Activated T-cell treated with anti-CD3 and anti-CD28 coated beads, Interleukin-2, amount 50 U/mL, for 48 hours (primary cell): ENCODE results near the gene NRP1.
"Not testable (repeated sequence)": the region's sequence is repeated elsewhere in the genome, so short reads cannot be mapped to it uniquely, and the experiment has no call there.

Experiments
- DNase-seq, 2 experiments: peaks; one replicate each; pipeline ENCODE4 v3.0.0-alpha.2; 2020

The NRP1 gene

DNA sequence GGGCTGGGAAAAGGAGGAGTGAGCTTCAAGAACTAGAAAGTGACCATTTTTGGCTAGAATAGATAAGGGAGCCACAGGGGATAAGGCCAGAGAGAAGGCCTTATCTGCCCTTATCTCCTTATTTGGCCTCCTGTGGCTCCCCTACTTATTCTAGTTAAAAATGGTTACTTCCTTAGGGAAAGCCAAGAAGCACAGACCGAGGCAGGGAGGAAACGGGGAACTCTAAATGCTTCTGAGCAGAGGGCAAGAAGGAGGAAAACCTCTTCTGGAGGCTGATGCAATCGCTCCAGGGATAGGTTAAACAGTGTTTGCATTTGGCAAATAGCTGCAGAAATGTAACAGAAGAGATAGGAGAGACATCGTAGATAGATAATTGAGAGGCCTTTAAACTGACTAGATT is 18.6 kb downstream of the NRP1 start:
- DNase-seq, result no peak

DNA sequence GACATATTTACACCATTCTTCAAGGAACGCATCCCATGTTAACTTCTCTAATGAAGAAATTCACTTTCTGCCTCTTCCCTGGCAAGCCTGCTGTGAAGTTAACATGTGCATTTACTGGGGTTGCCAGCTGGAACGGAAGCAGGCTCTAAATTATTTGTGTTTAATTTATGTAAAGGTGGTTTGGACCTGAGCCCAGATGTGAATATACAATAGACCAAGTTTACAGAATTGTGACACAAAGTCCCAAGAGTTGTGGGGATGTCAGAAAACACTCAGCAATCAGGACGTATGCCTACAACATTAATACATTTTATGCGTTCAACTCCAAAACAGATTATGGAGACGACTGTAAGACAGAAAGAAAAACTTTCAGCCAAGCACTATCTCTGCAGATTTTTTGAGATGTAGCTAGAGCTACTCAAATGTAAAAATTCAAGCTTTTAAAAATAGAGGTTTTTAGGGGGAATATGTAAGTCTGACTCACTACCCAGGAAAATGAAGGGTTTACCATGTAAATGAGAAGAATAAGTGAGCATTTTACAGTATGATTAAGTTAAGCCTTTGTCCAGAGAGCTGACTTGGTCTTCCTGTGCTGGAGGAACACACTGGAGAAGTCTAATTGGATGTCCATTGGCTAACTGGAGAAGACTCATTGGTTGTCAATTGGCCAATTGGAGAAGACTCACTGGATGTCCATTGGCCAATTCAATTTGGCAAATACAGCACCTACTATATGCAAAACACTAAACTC is 19.5 kb downstream of the NRP1 start:
- no peak for DNase-seq

DNA sequence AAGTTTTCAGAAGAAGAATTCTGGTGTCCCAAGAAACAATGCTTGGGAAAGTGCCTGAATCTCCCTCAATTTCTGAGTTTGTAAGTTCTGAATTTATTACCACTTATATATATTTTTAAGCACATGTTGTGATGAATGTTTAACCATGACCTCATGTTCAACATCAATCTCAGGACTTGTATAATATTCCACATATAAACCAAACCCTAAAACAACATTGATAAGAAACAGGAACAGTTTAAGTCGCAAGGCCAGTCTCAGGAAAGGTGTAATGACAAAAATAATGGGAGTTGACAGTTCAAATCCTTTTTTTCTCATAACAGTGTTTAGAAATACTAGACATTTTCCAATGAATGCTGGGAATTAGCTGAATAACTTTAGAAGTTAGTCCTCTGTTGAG is 22.8 kb downstream of the NRP1 start:
- DNase-seq, result no peak

DNA sequence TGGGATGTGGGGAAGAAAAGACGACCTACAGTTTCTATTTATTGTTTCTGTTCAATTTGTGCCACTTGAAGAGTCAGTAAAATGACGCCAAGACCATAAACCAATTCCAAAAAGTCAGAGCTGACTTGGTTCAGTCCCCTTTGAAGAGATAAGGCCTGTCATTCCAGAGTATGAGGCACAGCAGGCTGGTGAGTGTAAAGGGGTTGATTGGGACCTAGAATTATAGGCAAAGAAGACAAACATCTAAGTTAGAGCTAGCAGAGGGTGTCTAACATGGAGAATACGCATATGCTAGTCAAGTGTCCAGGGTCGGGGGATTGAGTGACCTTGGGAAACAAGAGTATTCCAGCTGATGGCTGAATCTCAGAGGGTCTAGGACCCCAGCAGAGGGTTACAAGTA is 23.6 kb downstream of the NRP1 start:
- no peak for DNase-seq

DNA sequence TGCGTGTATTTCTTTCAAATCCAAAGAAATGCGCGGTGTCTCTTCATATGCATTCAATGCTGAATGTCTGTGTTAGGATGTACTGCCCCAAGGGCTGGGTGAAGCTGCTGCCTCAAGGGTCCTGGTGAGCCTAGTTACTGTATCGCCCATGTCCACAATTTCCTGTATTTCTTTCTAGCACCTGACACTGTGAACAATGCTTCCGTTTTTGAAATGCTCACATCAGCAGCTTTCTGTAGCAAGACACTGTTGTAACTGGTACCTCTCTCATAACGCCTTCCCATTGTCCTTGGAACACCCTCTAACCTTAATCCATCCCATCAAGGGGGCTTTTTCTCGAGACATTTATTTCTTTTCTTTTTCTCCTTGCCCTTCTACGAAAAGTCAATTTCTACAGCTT is 25.1 kb downstream of the NRP1 start:
- no peak for DNase-seq

DNA sequence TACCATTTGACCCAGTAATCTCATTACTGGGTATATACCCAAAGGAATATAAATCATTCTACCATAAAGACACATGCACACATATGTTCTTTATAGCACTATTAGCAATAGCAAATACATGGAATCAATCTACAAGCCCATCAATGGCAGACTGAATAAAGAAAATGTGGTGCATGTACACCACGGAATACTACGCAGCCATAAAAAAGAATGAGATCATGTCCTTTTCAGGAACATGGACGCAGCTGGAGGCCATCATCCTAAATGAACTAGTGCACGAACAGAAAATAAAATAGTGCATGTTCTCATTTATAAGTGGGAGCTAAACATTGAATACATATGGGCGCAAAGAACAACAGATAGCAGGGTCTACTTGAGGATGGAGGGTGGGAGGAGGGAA is 26.6 kb downstream of the NRP1 start:
- DNase-seq, result no peak

DNA sequence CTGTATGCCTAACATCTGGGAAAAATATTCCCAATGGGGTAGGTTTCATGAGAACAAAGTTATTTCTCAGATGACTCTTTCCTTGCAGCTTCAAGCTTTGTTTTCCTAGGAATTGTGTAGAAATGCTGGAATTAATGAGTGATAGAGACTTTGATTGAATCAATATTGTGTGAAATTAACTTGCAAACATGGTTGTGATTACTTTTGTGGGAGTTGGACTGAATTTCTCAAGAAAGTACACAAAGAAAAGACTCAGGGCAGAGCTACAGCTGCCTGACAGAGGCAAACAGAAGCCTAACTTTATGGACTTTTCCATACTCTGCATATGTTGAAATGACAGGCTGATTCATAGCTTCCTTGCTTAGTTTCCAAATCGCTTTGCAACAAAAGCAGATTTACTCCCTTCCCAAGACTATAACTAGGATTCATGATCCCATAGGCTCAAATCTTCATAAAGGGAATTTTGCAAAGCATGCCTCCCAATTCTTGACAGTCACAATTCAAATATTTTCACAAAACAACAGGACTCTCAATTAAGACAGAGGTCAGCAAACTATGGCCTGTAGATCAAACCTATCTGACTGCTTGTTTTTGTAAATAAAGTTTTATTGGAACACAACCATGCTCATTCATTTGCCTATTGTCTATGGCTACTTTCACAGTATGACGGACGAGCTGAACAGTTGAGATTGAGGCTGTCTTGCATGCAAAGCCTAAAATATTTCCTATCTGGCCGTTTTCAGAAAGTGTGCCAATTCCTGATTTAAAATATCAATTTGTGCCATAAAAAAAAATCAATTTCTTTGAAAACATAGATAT is 27.6 kb downstream of the NRP1 start:
- DNase-seq, result no peak

DNA sequence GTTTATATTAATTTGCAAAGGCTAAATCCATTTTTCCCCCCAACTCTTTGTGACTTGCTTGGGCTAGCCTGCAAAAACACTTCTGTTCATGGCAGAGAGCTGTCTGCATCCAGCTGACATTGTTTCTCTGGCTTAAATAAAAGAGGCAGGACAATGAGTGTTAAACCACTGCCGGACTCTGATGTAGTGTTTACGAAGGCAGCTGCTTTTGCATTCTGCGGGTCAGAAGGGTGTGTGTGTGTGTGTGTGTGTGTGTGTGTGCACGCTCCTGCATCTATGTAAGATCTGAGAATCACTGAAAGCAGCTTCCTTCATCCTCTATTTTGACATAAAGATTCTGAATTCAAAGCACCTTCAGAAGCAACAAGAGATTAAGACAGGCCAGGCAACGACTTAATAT is 28.3 kb downstream of the NRP1 start:
- no peak for DNase-seq

DNA sequence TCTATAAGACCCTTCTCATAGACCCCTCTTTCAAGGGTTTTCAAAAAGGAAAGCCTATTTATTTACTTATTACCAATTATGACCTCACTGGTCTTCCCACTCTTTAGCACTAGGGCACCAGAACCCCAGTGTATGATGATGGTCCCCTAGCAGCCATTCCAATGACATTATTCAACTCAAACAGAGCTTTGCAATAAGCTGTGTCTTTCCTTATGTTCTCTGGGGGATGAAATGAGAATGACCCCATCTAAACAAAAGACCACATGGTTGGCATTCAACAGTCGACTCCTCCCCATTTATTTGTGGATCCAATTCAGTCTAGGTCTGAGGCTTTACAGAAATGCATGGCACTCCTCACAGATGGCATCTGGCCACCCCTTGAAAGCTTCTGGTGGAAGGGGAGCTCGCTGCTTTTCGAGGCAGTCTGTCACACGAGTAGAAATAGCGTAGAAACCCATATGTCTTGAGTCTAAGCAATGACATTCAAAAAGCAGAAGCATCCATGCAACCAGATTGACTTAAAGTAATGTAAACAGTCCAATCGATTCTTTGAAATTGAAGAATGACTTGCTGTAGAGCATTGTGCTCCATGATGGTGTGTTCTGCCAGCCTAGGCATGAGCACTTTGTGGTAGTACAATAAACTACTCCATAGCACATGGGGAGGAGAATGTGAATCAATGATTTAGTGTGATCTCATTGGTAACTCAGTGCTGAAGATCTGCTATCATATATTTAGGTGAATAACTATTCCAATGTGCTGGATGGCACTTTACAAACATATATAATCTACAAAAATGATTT is 29.8 kb downstream of the NRP1 start:
- no peak for DNase-seq

DNA sequence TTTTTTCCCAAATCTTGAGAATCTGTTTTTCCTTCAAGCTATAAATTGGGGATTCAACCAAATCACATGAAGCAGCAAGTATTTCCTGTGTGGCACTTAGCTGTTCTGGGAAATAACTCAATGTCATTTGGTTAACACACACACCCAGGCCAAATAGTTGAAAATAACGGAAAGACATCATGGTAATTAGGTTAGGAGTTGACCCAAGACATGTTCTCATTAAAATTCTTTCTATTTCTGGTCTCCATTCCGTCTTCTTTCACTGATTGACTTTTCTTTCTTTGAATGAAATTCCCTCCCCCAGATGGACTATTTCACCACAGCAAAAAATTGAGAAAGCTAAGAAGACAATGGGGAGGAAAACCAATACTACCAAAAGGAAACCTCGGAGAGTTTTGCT is 30.5 kb downstream of the NRP1 start:
- DNase-seq, result no peak

DNA sequence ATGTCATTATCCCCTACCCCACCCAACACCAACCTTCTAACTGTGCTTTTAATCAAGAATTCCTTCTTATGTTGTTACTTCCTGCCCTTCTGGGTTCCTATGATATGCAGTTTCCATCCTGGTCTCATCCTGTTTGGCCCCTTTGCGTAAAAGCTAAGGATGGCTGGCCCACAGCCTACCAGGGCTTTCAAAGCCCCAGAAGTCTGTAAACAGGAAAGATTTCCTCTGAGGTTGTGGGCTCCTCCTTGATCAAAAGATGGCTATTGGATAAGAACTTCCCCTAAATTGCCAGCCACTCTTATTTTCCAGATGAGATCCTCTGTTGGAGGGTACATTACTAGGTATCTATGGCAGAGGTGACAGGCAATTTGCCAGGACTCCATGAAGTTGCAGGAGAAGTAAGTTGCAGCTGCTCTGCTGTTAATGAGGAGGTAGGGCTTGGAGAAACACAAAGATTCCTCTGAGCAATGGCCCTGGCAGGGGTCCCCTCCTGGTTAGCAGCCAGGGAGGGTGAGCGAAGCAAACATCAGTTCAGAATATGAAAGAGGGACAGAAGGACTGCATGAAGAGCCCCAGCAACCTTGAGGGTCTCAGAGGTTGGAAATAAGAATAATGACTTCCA is 32.1 kb downstream of the NRP1 start:
- DNase-seq, result no peak

DNA sequence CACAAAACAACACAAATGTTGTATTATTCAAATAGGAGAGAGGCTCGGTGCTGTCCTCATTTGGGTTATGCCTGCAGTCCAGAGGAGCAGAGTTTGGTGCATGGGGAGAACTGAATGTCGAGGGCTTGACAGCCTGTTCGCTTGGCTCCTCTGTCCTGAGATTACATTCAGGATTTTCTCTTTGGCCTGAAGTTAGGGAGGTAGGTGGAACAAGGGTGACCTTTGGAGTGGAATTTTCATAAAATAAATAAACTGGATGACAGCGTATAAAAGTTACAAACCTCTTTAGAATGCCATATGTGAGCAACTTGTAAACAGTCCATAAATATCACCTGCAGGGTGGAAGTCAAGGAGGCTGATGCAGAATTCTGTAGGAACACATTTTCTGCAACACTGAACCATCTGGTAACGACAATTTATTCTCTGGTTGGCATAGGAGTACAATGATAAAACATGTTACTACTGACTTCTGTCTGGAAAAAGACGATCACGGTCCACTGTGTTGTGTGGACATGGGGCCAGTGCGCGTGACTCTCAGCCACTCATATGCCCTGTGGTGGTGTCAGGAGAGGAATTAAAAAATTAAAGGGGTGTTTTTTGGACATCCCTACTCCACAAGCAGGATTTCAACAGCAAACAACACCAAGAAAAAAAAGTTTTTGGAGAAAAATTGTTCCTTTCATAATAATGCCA is 33.2 kb downstream of the NRP1 start:
- DNase-seq, result no peak

DNA sequence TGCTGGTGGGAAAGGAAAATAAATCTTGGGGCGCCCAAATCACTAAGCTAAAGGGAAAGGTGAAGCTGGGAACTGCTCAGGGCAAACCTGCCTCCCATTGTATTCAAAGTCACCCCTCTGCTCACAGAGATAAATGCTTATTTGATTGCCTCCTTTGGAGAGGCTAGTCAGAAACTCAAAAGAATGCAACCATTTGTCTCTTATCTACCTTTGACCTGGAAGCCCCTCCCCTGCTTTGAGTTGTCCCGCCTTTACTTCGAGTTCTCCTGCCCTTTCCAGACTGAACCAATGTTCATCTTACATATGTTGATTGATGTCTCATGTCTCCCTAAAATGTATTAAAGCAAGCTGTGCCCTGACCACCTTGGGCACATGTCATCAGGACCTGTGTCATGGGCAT is 33.9 kb downstream of the NRP1 start:
- DNase-seq, result not testable (repeated sequence)

DNA sequence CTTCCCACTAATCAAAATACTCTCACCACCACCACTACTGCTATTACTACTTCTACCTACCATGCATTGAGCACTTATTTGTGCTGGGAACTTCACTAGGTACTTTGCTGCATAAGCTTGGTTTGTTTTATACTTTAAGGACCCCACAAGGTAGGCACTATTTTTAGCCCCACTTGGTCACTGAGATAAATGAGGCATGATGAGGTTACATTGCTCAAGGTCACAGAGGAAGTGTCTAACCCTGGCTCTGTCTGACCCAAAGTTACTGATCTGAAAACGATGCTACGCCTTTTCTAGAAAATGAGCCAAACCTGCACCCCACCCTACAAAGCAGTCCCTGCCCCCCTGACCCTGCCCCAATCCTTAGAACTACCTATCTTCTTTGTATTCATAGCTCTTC is 35.6 kb downstream of the NRP1 start:
- no peak for DNase-seq

DNA sequence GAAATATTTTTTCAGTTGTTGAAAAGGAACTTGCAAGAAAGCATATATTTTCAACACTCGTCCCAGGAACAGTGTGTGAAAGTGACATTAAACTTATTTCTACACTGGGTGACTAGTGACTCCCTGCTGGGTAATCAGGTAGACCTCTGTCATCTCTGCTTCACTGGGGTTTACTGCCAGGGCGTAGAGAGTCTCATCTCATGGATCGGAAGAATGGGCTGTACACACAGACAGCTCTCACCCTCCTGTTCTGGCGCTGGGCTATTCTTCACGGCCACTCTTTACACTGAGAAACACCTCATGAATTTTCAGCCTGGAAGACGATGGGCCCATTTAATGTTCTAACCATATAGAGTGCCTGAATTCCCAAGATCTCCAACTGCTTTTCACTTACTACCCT is 36.4 kb downstream of the NRP1 start:
- DNase-seq, result no peak

DNA sequence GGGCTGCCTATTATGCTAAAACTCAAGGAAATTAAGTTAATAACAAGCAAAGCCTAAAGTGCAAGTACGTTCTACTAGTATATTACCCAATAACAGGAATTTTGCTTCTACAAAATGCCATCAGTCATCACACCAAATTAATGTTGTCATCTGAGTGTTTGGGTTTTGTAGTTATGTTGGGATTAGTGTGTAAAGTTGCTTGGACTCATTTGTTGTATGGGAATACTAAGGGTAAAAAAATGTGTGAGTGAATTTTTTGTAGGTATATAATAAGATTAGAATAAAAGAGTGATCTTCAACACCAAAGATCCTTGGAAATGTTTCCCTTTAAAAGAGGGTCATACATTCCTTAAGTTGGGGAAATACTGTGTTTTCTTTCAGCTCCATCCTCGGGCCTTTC is 38.6 kb downstream of the NRP1 start:
- no peak for DNase-seq

DNA sequence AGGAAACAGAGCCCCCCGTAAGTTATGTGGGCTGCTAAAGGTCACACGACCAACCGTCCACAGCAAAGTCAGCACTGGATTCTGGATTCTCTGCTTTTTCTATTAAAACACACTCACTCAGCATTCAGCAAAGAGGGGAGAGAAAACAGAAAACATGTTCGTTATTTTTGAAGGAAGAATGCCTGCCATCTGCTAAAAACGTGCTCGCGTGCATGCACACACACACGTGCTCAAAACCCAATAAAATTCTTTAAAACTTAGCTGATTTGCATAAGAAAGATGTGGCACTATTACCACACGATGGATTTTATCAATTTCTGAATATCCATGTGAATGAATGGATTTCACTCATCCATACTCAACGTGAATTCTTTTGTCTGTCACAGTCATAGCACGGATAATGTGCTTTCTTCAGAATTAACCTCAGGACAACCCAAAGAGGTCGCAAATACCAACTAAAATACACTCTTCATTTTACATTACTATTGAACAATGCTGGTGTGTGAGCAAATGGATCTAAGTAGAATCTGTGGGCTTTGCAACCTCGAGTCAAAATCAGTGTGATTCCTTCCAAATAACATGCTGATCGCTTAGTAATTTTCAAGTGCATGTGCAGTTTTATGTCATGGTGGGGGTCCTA is 40.8 kb downstream of the NRP1 start:
- DNase-seq, result no peak

DNA sequence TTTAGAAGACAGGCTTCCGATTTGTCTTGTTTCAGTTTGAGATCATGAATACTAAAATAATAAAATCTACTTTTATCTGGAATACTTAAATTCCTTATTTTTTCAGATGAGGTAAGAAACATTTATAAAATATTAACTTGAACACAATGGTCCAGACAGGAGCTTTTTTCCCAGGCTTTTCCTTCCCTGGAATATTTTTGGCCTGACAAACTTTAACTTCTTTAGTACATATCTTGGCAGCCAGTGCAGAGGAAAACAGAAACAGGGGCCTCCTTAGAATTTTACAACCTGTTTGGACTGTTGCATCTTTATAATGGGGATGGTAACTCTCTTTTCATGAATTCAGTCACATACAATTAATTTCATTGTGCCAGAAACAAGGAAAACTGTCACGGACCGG is 41.4 kb downstream of the NRP1 start:
- DNase-seq, result no peak

DNA sequence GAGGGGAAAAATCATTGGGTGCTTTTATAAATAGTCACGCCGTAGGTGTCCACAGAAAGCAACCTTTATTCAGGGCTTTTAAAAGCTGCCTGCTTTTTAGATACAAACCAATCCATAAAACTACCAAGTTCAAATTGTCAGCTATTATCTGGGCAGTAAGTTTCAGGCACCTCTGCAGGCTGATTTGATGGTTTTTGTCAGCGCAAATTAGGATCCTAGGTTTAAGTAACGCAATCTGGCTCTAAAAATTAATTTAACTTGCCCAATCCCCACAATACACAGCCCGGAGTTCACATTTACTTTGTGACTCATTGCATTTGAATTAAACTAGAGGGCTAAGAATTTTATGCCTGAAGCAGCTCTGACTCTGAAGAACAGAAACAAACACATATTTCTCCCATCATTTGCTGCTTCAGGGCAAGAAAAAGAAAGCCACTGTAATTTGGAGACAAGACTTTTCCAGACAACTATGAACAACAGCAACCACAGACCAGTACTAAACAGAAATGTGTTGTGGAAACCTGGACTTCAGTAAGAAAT is 43.3 kb downstream of the NRP1 start:
- DNase-seq, result no peak

DNA sequence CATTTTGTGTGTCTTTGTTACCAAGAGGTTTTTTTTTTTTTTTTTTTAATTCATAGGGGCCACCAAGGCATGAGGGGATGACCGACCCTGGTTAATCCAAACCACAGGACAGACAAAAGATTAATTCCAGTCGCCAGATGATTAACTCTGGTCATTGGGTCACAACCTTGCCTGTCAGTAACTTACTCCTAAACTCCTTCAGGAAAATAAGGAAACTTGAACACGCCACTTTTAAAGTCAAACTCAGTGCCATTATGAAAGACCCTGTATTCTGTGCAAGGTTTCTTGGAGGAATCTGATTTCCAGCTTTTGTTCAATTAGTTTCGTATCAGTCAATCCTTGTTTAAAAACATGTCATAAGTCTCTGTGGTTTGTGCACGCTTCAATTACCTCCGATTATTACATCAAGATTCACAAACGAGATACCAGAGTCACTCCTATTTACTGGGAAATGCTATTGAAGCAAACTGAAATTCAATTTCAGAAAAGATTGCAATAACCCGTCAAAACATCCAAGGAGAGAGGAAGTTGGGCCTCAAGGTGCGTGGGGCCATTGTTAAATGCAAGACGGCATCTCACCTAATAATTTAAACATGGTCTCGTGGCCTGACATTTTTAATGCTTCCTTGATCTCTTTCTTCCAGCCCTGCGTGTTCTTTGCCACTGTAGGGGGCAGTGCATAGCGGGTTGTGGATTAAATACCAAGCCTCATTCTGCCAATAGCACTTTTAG is 44.0 kb downstream of the NRP1 start:
- DNase-seq, result no peak

DNA sequence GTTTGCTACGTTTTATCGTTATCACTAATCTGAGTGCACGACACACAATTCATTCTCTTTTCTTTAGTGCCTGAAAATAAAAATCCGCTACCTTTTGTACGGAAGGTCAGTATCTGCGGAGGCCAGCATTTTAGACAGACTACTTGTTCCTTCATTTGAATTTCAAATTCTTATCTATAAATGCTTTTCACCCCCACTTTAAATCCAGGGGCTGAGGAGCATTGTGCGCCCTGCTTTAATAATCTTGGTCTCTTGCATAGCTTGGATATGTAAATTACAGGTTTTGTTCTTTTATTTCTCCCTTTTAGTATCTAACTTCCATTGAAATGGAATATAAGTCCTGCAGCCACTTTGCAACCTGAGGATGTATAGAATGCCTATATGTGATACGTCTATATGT is 44.7 kb downstream of the NRP1 start:
- no peak for DNase-seq
